C4-2B (cell line): ENCODE data around the gene PDGFD.

Experiments
- CTCF ChIP-seq: fragments of 450-650 bp; conservative IDR thresholded peaks from 2 replicates; pipeline ENCODE4 v1.5.1; 2017; ENCODE audit warnings: mild to moderate bottlenecking
- ZFX ChIP-seq: fragments of 450-650 bp; IDR thresholded peaks from 2 replicates; pipeline ENCODE4 v1.6.1; 2017

- TF ChIP-seq CTCF = no peak
- no peak for TF ChIP-seq ZFX
Measured at GRCh38 chr11:104001561-104002056, 162.3 kb downstream of the PDGFD start.
